H9 (cell line): ENCODE results near the gene ZNF215. TPM values are rescaled to one million over a fixed set of nuclear protein-coding genes. Genes with fewer than 3 reads are reported as not detected.

Experiments
- DNase-seq: peaks from one replicate; pipeline ENCODE4 v3.0.0-alpha.2; 2017
- H2AFZ ChIP-seq: one replicate; pipeline ENCODE4 v1.6.1; 2013; ENCODE audit warnings: mild to moderate bottlenecking, low read length, control low read depth, moderate library complexity
- H2AK5ac ChIP-seq: 2 replicates; pipeline ENCODE4 v1.6.1; 2013; ENCODE audit warnings: low read length, control low read depth, mixed read lengths; ENCODE audit not compliant: insufficient read length
- H2BK120ac ChIP-seq: one replicate; pipeline ENCODE4 v1.6.1; 2013; ENCODE audit warnings: low read depth, mild to moderate bottlenecking, low read length, control low read depth, inconsistent platforms; ENCODE audit not compliant: poor library complexity, severe bottlenecking
- H2BK12ac ChIP-seq: 2 replicates; pipeline ENCODE4 v1.6.1; 2013; ENCODE audit warnings: low read length, control low read depth, mixed read lengths, low read depth; ENCODE audit not compliant: insufficient read length
- H2BK15ac ChIP-seq: 2 replicates; pipeline ENCODE4 v1.6.1; 2013; ENCODE audit warnings: low read depth, low read length, control low read depth
- H2BK20ac ChIP-seq: one replicate; pipeline ENCODE4 v1.6.1; 2013; ENCODE audit warnings: low read depth, mild to moderate bottlenecking, low read length, control low read depth, inconsistent platforms; ENCODE audit not compliant: poor library complexity, severe bottlenecking
- H2BK5ac ChIP-seq: 2 replicates; pipeline ENCODE4 v1.6.1; 2013; ENCODE audit warnings: low read length, control low read depth, mixed read lengths; ENCODE audit not compliant: insufficient read length
- H3K14ac ChIP-seq: 2 replicates; pipeline ENCODE4 v1.6.1; 2013; ENCODE audit warnings: low read length, control low read depth; ENCODE audit not compliant: insufficient read depth
- H3K18ac ChIP-seq: 2 replicates; pipeline ENCODE4 v1.6.1; 2013; ENCODE audit warnings: low read depth, mild to moderate bottlenecking, mixed read lengths, low read length, control low read depth; ENCODE audit not compliant: insufficient read length
- H3K23ac ChIP-seq: 2 replicates; pipeline ENCODE4 v1.6.1; 2013; ENCODE audit warnings: low read length, control low read depth, mixed read lengths, low read depth; ENCODE audit not compliant: insufficient read length
- H3K23me2 ChIP-seq: 2 replicates; pipeline ENCODE4 v1.6.1; 2013; ENCODE audit warnings: low read depth, mild to moderate bottlenecking, mixed read lengths, low read length, control low read depth; ENCODE audit not compliant: insufficient read length, poor library complexity, severe bottlenecking
- H3K27ac ChIP-seq: 2 replicates; pipeline ENCODE4 v1.5.1; 2013; ENCODE audit warnings: low read length, control low read depth, mixed read lengths, low read depth; ENCODE audit not compliant: insufficient read length
- H3K27me3 ChIP-seq: 2 replicates; pipeline ENCODE4 v1.6.1; 2013; ENCODE audit warnings: low read length, control low read depth, inconsistent platforms; ENCODE audit not compliant: insufficient read depth
- H3K4ac ChIP-seq: 2 replicates; pipeline ENCODE4 v1.6.1; 2013; ENCODE audit warnings: low read depth, mild to moderate bottlenecking, control low read depth, inconsistent platforms, low read length, moderate library complexity
- H3K4me1 ChIP-seq: 2 replicates; pipeline ENCODE4 v1.6.1; 2013; ENCODE audit warnings: low read length, control low read depth, inconsistent platforms; ENCODE audit not compliant: insufficient read depth
- H3K4me2 ChIP-seq: 2 replicates; pipeline ENCODE4 v1.6.1; 2013; ENCODE audit warnings: low read length, control low read depth, mixed read lengths; ENCODE audit not compliant: insufficient read length, insufficient read depth
- H3K56ac ChIP-seq: 2 replicates; pipeline ENCODE4 v1.6.1; 2013; ENCODE audit warnings: low read depth, mild to moderate bottlenecking, mixed read lengths, low read length, control low read depth; ENCODE audit not compliant: insufficient read length
- H3K79me1 ChIP-seq: 2 replicates; pipeline ENCODE4 v1.6.1; 2013; ENCODE audit warnings: low read depth, mild to moderate bottlenecking, moderate library complexity, low read length, control low read depth, inconsistent platforms; ENCODE audit not compliant: insufficient read depth, poor library complexity, severe bottlenecking
- H3K79me2 ChIP-seq: 2 replicates; pipeline ENCODE4 v1.6.1; 2013; ENCODE audit warnings: low read length, control low read depth, inconsistent platforms; ENCODE audit not compliant: insufficient read depth
- H3K9ac ChIP-seq: 2 replicates; pipeline ENCODE4 v1.6.1; 2013; ENCODE audit warnings: low read length, control low read depth, mixed read lengths; ENCODE audit not compliant: insufficient read length; ENCODE audit errors: extremely low read depth
- H3K9me3 ChIP-seq: one replicate; pipeline ENCODE4 v1.6.1; 2013; ENCODE audit warnings: low read depth, low read length, inconsistent platforms; ENCODE audit not compliant: control insufficient read depth
- H3T11ph ChIP-seq: one replicate; pipeline ENCODE4 v1.6.1; 2013; ENCODE audit warnings: mild to moderate bottlenecking, low read length, control low read depth, inconsistent platforms
- H4K20me1 ChIP-seq: one replicate; pipeline ENCODE4 v1.6.1; 2013; ENCODE audit not compliant: control insufficient read depth, insufficient read length, insufficient read depth
- H4K5ac ChIP-seq: 2 replicates; pipeline ENCODE4 v1.6.1; 2013; ENCODE audit warnings: low read depth, mild to moderate bottlenecking, mixed read lengths, low read length, control low read depth; ENCODE audit not compliant: insufficient read length
- H4K8ac ChIP-seq: replicated peaks from 2 replicates; pipeline ENCODE4 v1.6.1; 2013; ENCODE audit warnings: low read length, control low read depth, mixed read lengths, low read depth; ENCODE audit not compliant: insufficient read length
- H4K91ac ChIP-seq: 2 replicates; pipeline ENCODE4 v1.6.1; 2013; ENCODE audit warnings: low read depth, mild to moderate bottlenecking, moderate library complexity, mixed read lengths, low read length, control low read depth; ENCODE audit not compliant: insufficient read length
- H3K27ac Mint-ChIP-seq, 3 experiments: 2 replicates in 2 of 3; 3 replicates in 1 of 3; pipeline ENCODE4 v1.8.0; 2020 to 2021; ENCODE audit warnings: mixed read lengths in 3 of 3, mild to moderate bottlenecking in 1 of 3, moderate library complexity in 1 of 3
- H3K27me3 Mint-ChIP-seq: 2 replicates; pipeline ENCODE4 v1.8.0; 2021; ENCODE audit warnings: low read depth, mild to moderate bottlenecking, moderate library complexity, mixed read lengths
- H3K36me3 Mint-ChIP-seq, 3 experiments: 2 replicates in 2 of 3; 3 replicates in 1 of 3; pipeline ENCODE4 v1.8.0; 2020 to 2021; ENCODE audit warnings: low read depth in 3 of 3, mixed read lengths in 3 of 3; ENCODE audit not compliant: insufficient read depth in 1 of 3
- H3K4me1 Mint-ChIP-seq, 2 experiments: 2 replicates each; pipeline ENCODE4 v1.8.0; 2020; ENCODE audit warnings: mixed read lengths in 2 of 2
- H3K4me3 Mint-ChIP-seq, 2 experiments: 2 replicates in 1 of 2; 3 replicates in 1 of 2; pipeline ENCODE4 v1.8.0; 2020 to 2021; ENCODE audit warnings: mild to moderate bottlenecking in 2 of 2, mixed read lengths in 2 of 2, moderate library complexity in 1 of 2
- H3K9me3 Mint-ChIP-seq, 2 experiments: 2 replicates in 1 of 2; 3 replicates in 1 of 2; pipeline ENCODE4 v1.8.0; 2020; ENCODE audit warnings: mild to moderate bottlenecking in 2 of 2, mixed read lengths in 2 of 2, moderate library complexity in 1 of 2
- CTCF ChIP-seq: fragments of 200-600 bp; sonication (generic); conservative IDR thresholded peaks from 3 replicates; pipeline ENCODE4 v1.8.0; 2021; ENCODE audit warnings: antibody characterized with exemption, mild to moderate bottlenecking
- WGBS: extraction: QIAGEN DNeasy Blood & Tissue Kit; methylation state at CpG from one replicate; pipeline ENCODE4 v1.1.7; 2013; ENCODE audit warnings: missing lambda C conversion rate, low lambda C conversion rate, mixed read lengths; ENCODE audit not compliant: insufficient read length; ENCODE audit errors: extremely low coverage; 5-methylcytosine and 5-hydroxymethylcytosine counted together
- total RNA-seq: library from RNA; stranded (reverse); gene quantifications from 2 replicates; pipeline ENCODE4 v1.2.1, GENCODE V29; 2021

The ZNF215 gene
- total RNA-seq, 1 experiment from 2014 or later, result 18.0 TPM

GRCh38 chr11:6962673-6963072 lies 36.4 kb downstream of the ZNF215 start:
- Histone ChIP-seq H2BK12ac (no peak overlapping the region), H2BK120ac (no peak overlapping the region), H3K23ac (no peak overlapping the region), H3K79me2 (no peaks in the 10 kb centered on the region), H3K14ac (no peak overlapping the region), H3K23me2 (no peaks in the 10 kb centered on the region), H3K9ac (no peak overlapping the region), H2AK5ac (no peak overlapping the region), H3K18ac (no peak overlapping the region), H2BK5ac (no peak overlapping the region), H4K5ac (no peak overlapping the region), H4K8ac (no peak overlapping the region), H4K20me1 (no peaks in the 10 kb centered on the region), H3K79me1 (no peaks in the 10 kb centered on the region), H3K4me1 (no peaks in the 10 kb centered on the region), H3K9me3 (no peaks in the 10 kb centered on the region), H3K27ac (no peak overlapping the region), H3T11ph (no peak overlapping the region), H3K4me2 (no peak overlapping the region), H3K27me3 (no peaks in the 10 kb centered on the region), H3K4ac (no peak overlapping the region), H3K56ac (no peak overlapping the region), H2BK15ac (no peak overlapping the region), H4K91ac (no peak overlapping the region), H2AFZ (no peak overlapping the region), H2BK20ac (no peak overlapping the region)
- H3K27ac Mint-ChIP-seq, result no peak overlapping the region
- no peaks in the 10 kb centered on the region for H3K27me3 Mint-ChIP-seq
- DNase-seq, result no peak
- H3K4me1 Mint-ChIP-seq, result no peaks in the 10 kb centered on the region
- no peak overlapping the region for H3K4me3 Mint-ChIP-seq
- peaks cover 10 to 18% (median 11%) of the 10 kb centered on the region in 3 experiments; a peak in 6 of 7 replicates for H3K36me3 Mint-ChIP-seq
- WGBS, result no CpG with 5 or more reads among the region's 1 CpG
- TF ChIP-seq CTCF, result no peak
- H3K9me3 Mint-ChIP-seq, result peaks cover 5 to 7% of the 10 kb centered on the region in 2 experiments; a peak in 3 of 5 replicates
